H1 (cell line): ENCODE data around the gene HMG20A. TPM values are rescaled to one million over a fixed set of nuclear protein-coding genes. Genes with fewer than 3 reads are reported as not detected.

Source experiments
- CTCF ChIA-PET: fragments of 300-600 bp; sonication (Branson Sonifier 250); formaldehyde crosslinking; loops from one replicate; lab custom pipeline; 2021; ENCODE audit not compliant: partially characterized antibody; lab: Charles Lee
- POLR2A ChIA-PET: fragments of 300-600 bp; sonication (Branson Sonifier 250); formaldehyde crosslinking; loops from one replicate; lab custom pipeline; 2021; ENCODE audit warnings: inconsistent platforms; ENCODE audit not compliant: partially characterized antibody; lab: Charles Lee
- DNase-seq, 2 experiments: peaks; one replicate each; pipeline versions ENCODE4 v3.0.0 to v3.0.0-alpha.2; 2010 to 2022; ENCODE audit warnings: low spot score in 2 of 2, low read depth in 1 of 2, mixed read lengths in 1 of 2
- FAIRE-seq: peaks from 2 replicates; lab custom pipeline; 2011; peaks lifted over from hg19 to GRCh38; lab: Jason Lieb, UNC
- H2AFZ ChIP-seq: 2 replicates; pipeline ENCODE4 v1.8.1; 2012; ENCODE audit warnings: low read length, inconsistent platforms
- H2AK5ac ChIP-seq: 2 replicates; pipeline ENCODE4 v1.6.1; 2013; ENCODE audit warnings: low read depth, low read length
- H2BK120ac ChIP-seq: replicated peaks from 2 replicates; pipeline ENCODE3; 2013; ENCODE audit warnings: low read depth, low read length, inconsistent platforms
- H2BK12ac ChIP-seq: 2 replicates; pipeline ENCODE4 v1.6.1; 2013; ENCODE audit warnings: low read depth, low read length
- H2BK15ac ChIP-seq: 2 replicates; pipeline ENCODE4 v1.6.1; 2013; ENCODE audit warnings: low read length
- H2BK20ac ChIP-seq: 2 replicates; pipeline ENCODE4 v1.6.1; 2013; ENCODE audit warnings: low read length
- H2BK5ac ChIP-seq: 2 replicates; pipeline ENCODE4 v1.6.1; 2013; ENCODE audit warnings: low read depth, low read length
- H3K14ac ChIP-seq: 2 replicates; pipeline ENCODE4 v1.6.1; 2013; ENCODE audit warnings: inconsistent platforms; ENCODE audit not compliant: insufficient read length
- H3K18ac ChIP-seq: 2 replicates; pipeline ENCODE4 v1.6.1; 2013; ENCODE audit warnings: low read length; ENCODE audit errors: extremely low read depth
- H3K23ac ChIP-seq: 2 replicates; pipeline ENCODE4 v1.6.1; 2013; ENCODE audit warnings: inconsistent platforms; ENCODE audit not compliant: insufficient read length
- H3K23me2 ChIP-seq: 2 replicates; pipeline ENCODE4 v1.6.1; 2013; ENCODE audit warnings: low read depth, low read length
- H3K27ac ChIP-seq: 2 replicates; pipeline ENCODE4 v1.6.1; 2011; ENCODE audit warnings: low read depth, low read length, inconsistent platforms
- H3K27me3 ChIP-seq, 4 experiments: replicated peaks in 1 of 4; 1 replicate in 1 of 4; 2 replicates in 3 of 4; pipeline versions ENCODE4 v1.6.1 to v1.8.1; 2011 to 2013; ENCODE audit warnings: low read length in 3 of 4, mild to moderate bottlenecking in 3 of 4, inconsistent platforms in 2 of 4, mixed read lengths in 2 of 4, moderate library complexity in 1 of 4; ENCODE audit not compliant: control insufficient read depth in 3 of 4, insufficient read depth in 3 of 4; ENCODE audit errors: extremely low read depth in 1 of 4
- H3K36me3 ChIP-seq, 4 experiments: 2 replicates each; pipeline versions ENCODE4 v1.6.1 to v1.8.1; 2011 to 2013; ENCODE audit warnings: mild to moderate bottlenecking in 4 of 4, low read length in 3 of 4, moderate library complexity in 2 of 4, control low read depth in 1 of 4, inconsistent platforms in 1 of 4; ENCODE audit not compliant: insufficient read depth in 4 of 4, control insufficient read depth in 2 of 4
- H3K4ac ChIP-seq: replicated peaks from 2 replicates; pipeline ENCODE3; 2013; ENCODE audit warnings: low read length, low read depth, mixed read lengths, inconsistent platforms; ENCODE audit not compliant: insufficient read length
- H3K4me1 ChIP-seq, 4 experiments: replicated peaks in 1 of 4; 1 replicate in 1 of 4; 2 replicates in 3 of 4; pipeline versions ENCODE4 v1.6.1 to v1.8.1; 2011 to 2013; ENCODE audit warnings: low read length in 3 of 4, inconsistent platforms in 2 of 4, mixed read lengths in 1 of 4; ENCODE audit not compliant: insufficient read depth in 4 of 4, control insufficient read depth in 3 of 4
- H3K4me2 ChIP-seq, 2 experiments: 2 replicates each; pipeline versions ENCODE4 v1.6.1 to v1.8.1; 2011 to 2013; ENCODE audit warnings: low read depth in 2 of 2, low read length in 2 of 2, control low read depth in 1 of 2, inconsistent platforms in 1 of 2, mild to moderate bottlenecking in 1 of 2; ENCODE audit not compliant: insufficient read depth in 1 of 2
- H3K4me3 ChIP-seq, 4 experiments: fragments of 200-600, 300-600 bp in 1 of 4; sonication (generic), shearing (Covaris generic), sonication (Bioruptor Twin) in 1 of 4; 2 replicates each; pipeline versions ENCODE4 v1.5.1 to v1.8.1; 2011 to 2016; ENCODE audit warnings: low read length in 4 of 4, low read depth in 3 of 4, control low read depth in 2 of 4, inconsistent platforms in 2 of 4, mild to moderate bottlenecking in 2 of 4, mixed read lengths in 1 of 4, moderate library complexity in 1 of 4; ENCODE audit not compliant: insufficient read depth in 2 of 4; ENCODE audit errors: extremely low read depth in 1 of 4
- H3K56ac ChIP-seq: replicated peaks from 2 replicates; pipeline ENCODE3; 2013; ENCODE audit warnings: low read depth, mild to moderate bottlenecking, mixed read lengths, low read length, inconsistent platforms; ENCODE audit not compliant: insufficient read length
- H3K79me1 ChIP-seq: 2 replicates; pipeline ENCODE4 v1.6.1; 2013; ENCODE audit warnings: low read depth, low read length, control low read depth
- H3K79me2 ChIP-seq, 2 experiments: 2 replicates each; pipeline versions ENCODE4 v1.6.1 to v1.8.1; 2012 to 2013; ENCODE audit warnings: low read length in 2 of 2, mild to moderate bottlenecking in 2 of 2, inconsistent platforms in 1 of 2; ENCODE audit not compliant: insufficient read depth in 2 of 2, control insufficient read depth in 1 of 2
- H3K9ac ChIP-seq, 4 experiments: replicated peaks in 1 of 4; 1 replicate in 1 of 4; 2 replicates in 3 of 4; pipeline versions ENCODE4 v1.6.1 to v1.8.1; 2011 to 2013; ENCODE audit warnings: low read depth in 3 of 4, low read length in 3 of 4, control low read depth in 2 of 4, mild to moderate bottlenecking in 2 of 4, moderate library complexity in 2 of 4, inconsistent platforms in 1 of 4; ENCODE audit errors: extremely low read depth in 1 of 4
- H3K9me3 ChIP-seq, 2 experiments: 2 replicates each; pipeline versions ENCODE4 v1.6.1 to v1.8.1; 2012 to 2013; ENCODE audit warnings: mild to moderate bottlenecking in 2 of 2, moderate library complexity in 2 of 2, control low read depth in 1 of 2, inconsistent platforms in 1 of 2, low read depth in 1 of 2, low read length in 1 of 2, mixed read lengths in 1 of 2; ENCODE audit not compliant: insufficient read depth in 2 of 2
- H4K20me1 ChIP-seq, 2 experiments: replicated peaks in 1 of 2; 2 replicates each; pipeline versions ENCODE3 to v1.8.1; 2011 to 2013; ENCODE audit warnings: inconsistent platforms in 2 of 2, low read length in 2 of 2, mild to moderate bottlenecking in 1 of 2; ENCODE audit not compliant: insufficient read depth in 2 of 2, control insufficient read depth in 1 of 2
- H4K5ac ChIP-seq: 2 replicates; pipeline ENCODE4 v1.6.1; 2013; ENCODE audit warnings: low read length, low read depth, mixed read lengths, inconsistent platforms; ENCODE audit not compliant: insufficient read length
- H4K8ac ChIP-seq: 2 replicates; pipeline ENCODE4 v1.8.0; 2013; ENCODE audit warnings: mild to moderate bottlenecking, moderate library complexity, low read length, inconsistent platforms; ENCODE audit not compliant: insufficient read depth; ENCODE audit errors: extremely low read depth
- H4K91ac ChIP-seq: replicated peaks from 2 replicates; pipeline ENCODE3; 2013; ENCODE audit warnings: low read length, mixed read lengths, inconsistent platforms; ENCODE audit not compliant: insufficient read length
- BRCA1 ChIP-seq: IDR thresholded peaks from 2 replicates; pipeline ENCODE4 v1.6.1; 2012; ENCODE audit warnings: low read depth, low read length, improper control_type of control experiment
- CEBPB ChIP-seq: IDR thresholded peaks from 2 replicates; pipeline ENCODE4 v1.6.1; 2012; ENCODE audit warnings: low read depth, low read length
- CREB1 ChIP-seq: IDR thresholded peaks from 2 replicates; pipeline ENCODE4 v1.6.1; 2012; ENCODE audit warnings: inconsistent platforms
- CTCF ChIP-seq, 3 experiments: IDR thresholded peaks; 1 replicate in 2 of 3; 2 replicates in 1 of 3; pipeline versions ENCODE4 v1.5.1 to v1.6.1; 2011; ENCODE audit warnings: low read length in 3 of 3, mild to moderate bottlenecking in 3 of 3, inconsistent platforms in 2 of 3, low read depth in 1 of 3, moderate library complexity in 1 of 3; ENCODE audit not compliant: insufficient read depth in 1 of 3; ENCODE audit errors: control extremely low read depth in 1 of 3
- E2F6 ChIP-seq: IDR thresholded peaks from 2 replicates; pipeline ENCODE4 v1.6.1; 2012; ENCODE audit warnings: inconsistent platforms
- HDAC2 ChIP-seq, 2 experiments: fragments of 300-600 bp in 1 of 2; sonication (generic) in 1 of 2; IDR thresholded peaks; 2 replicates each; pipeline ENCODE4 v1.6.1; 2011 to 2012; ENCODE audit warnings: low read depth in 2 of 2, low read length in 2 of 2, mild to moderate bottlenecking in 2 of 2, moderate library complexity in 2 of 2, borderline replicate concordance in 1 of 2, inconsistent platforms in 1 of 2
- HDAC6 ChIP-seq: IDR thresholded peaks from one replicate; pipeline ENCODE4 v1.7.1; 2012; ENCODE audit warnings: low read depth, mild to moderate bottlenecking, inconsistent platforms, low read length, moderate library complexity
- JUND ChIP-seq: IDR thresholded peaks from 2 replicates; pipeline ENCODE4 v1.6.1; 2011; ENCODE audit warnings: mild to moderate bottlenecking, improper control_type of control experiment, low read length
- POU5F1 ChIP-seq: IDR thresholded peaks from 2 replicates; pipeline ENCODE4 v1.6.1; 2011; ENCODE audit warnings: low read depth, mild to moderate bottlenecking, low read length, moderate library complexity
- RAD21 ChIP-seq, 2 experiments: IDR thresholded peaks in 1 of 2; conservative IDR thresholded peaks in 1 of 2; 2 replicates each; pipeline ENCODE4 v1.6.1; 2011; ENCODE audit warnings: low read depth in 2 of 2, low read length in 2 of 2, improper control_type of control experiment in 1 of 2, inconsistent platforms in 1 of 2, mild to moderate bottlenecking in 1 of 2, moderate library complexity in 1 of 2
- SUZ12 ChIP-seq: fragments of 200-600 bp; sonication (generic); IDR thresholded peaks from 2 replicates; pipeline ENCODE4 v1.6.1; 2012; ENCODE audit warnings: mild to moderate bottlenecking, inconsistent platforms, low read length, moderate library complexity, mixed read lengths
- WGBS, 2 experiments: shearing (Covaris generic) in 1 of 2; methylation state at CpG; one replicate each; pipeline versions ENCODE4 v1.1.6 to v1.1.7; 2013 to 2015; ENCODE audit warnings: low lambda C conversion rate in 2 of 2, mixed read lengths in 2 of 2, inconsistent platforms in 1 of 2, low coverage in 1 of 2, missing lambda C conversion rate in 1 of 2; ENCODE audit not compliant: insufficient replicate concordance in 2 of 2, insufficient coverage in 1 of 2, insufficient read length in 1 of 2; ENCODE audit errors: extremely low coverage in 1 of 2, missing lambda C conversion rate in 1 of 2; 5-methylcytosine and 5-hydroxymethylcytosine counted together
- polyA plus RNA-seq, 7 experiments: library from polyadenylated mRNA; depleted of rRNA in 3 of 7; stranded (reverse) in 5 of 7; unstranded in 2 of 7; fragments of >200 nt in 5 of 7; fragments of 200-250 nt in 2 of 7; gene quantifications; 1 replicate in 5 of 7; 2 replicates in 1 of 7; 4 replicates in 1 of 7; pipeline versions ENCODE4 v1.2.1 to v1.2.3, GENCODE V29; 2011 to 2013; ENCODE audit warnings: missing spikeins in 2 of 7, mixed read lengths in 2 of 7
- total RNA-seq: library from RNA; stranded (reverse); fragmentation: NEBNext Ultra II Directional; extraction: Animal tissue kit (Norgen Biotek cat#: 25700); gene quantifications from 2 replicates; pipeline ENCODE4 v1.2.1, GENCODE V29; 2021

Gene HMG20A
- total and polyA plus RNA-seq, 2 of the 8 experiments (the other 6 are each of a cell fraction or from before 2014, with no cell fraction given) = 52.1 to 59.7 TPM

- Histone ChIP-seq H3K18ac (no peak overlapping the region), H3K9ac (no peak overlapping the region), H3K27me3 (no peaks in the 10 kb centered on the region), H4K20me1 (peaks cover 13 to 17% of the 10 kb centered on the region in 2 experiments), H3K9me3 (no peaks in the 10 kb centered on the region), H2BK12ac (no peak overlapping the region), H4K91ac (no peak overlapping the region), H3K27ac (no peak overlapping the region), H2BK15ac (no peak overlapping the region), H3K4me3 (no peak overlapping the region), H3K14ac (no peak overlapping the region), H2AFZ (no peak overlapping the region), H3K23ac (no peak overlapping the region), H3K23me2 (peaks cover 10% of the 10 kb centered on the region; the same call in 1 of the 2 replicates), H2BK20ac (no peak overlapping the region), H2AK5ac (no peak overlapping the region), H3K4me2 (peak overlapping the region in 1 of 2 experiments; percentile 15; a peak in 1 of 4 replicates), H3K79me1 (peaks cover 2% of the 10 kb centered on the region; the same call in 1 of the 2 replicates), H3K79me2 (peaks cover 0 to 81% of the 10 kb centered on the region in 2 experiments; a peak in 3 of 4 replicates), H3K4me1 (peaks cover 0 to 19% (median 8%) of the 10 kb centered on the region in 4 experiments; a peak in 4 of 7 replicates), H3K56ac (no peak overlapping the region), H4K8ac (no peak overlapping the region), H3K4ac (no peak overlapping the region), H3K36me3 (no peaks in the 10 kb centered on the region; a peak in 1 of 8 replicates), H4K5ac (no peak overlapping the region), H2BK5ac (no peak overlapping the region), H2BK120ac (no peak overlapping the region)
- CTCF ChIA-PET = interaction anchor here (1.2 to 1.9 kb wide), 2 partner anchors 28 to 128 kb away, joined by 4 to 6 read pairs; no protein-coding TSS in a partner anchor
- DNase-seq = no peak
- POLR2A ChIA-PET = no interaction called here
- WGBS, 2 experiments = 91% methylated on average over 2 of the region's 2 CpGs; no CpG with 5 or more reads in 1 of the 2 experiments
- no peak for FAIRE-seq
- no peak for TF ChIP-seq JUND
- TF ChIP-seq CTCF (IDR thresholded peaks at IDR 0.05; ENCODE audit: control extremely low read depth in 1 of 3, insufficient read depth in 1 of 3, low read depth in 1 of 3, low read length in 3 of 3) = no peak
- no peak for TF ChIP-seq BRCA1
- no peak for TF ChIP-seq CREB1
- TF ChIP-seq CEBPB = no peak
- TF ChIP-seq E2F6 = no peak
- no peak for TF ChIP-seq RAD21 (IDR thresholded peaks at IDR 0.05 in 1 of 2, conservative IDR thresholded peaks at IDR 0.05 in 1 of 2; ENCODE audit: low read depth in 2 of 2, low read length in 2 of 2)
- TF ChIP-seq POU5F1 = no peak
- TF ChIP-seq HDAC6 = no peak
- no peak for TF ChIP-seq SUZ12
- TF ChIP-seq HDAC2 (IDR thresholded peaks at IDR 0.05; ENCODE audit: borderline replicate concordance in 1 of 2, low read depth in 2 of 2, low read length in 2 of 2) = no peak
These were observed 4.6 kb upstream of the HMG20A start for GRCh38 chr15:77416148-77416455.
